SU-DHL-6 (cell line): ENCODE results near the gene TMPRSS13.

Experiments used
- H2AFZ ChIP-seq: fragments of 200-600 bp; sonication (generic); 2 replicates; pipeline ENCODE4 v1.6.1; 2014; ENCODE audit warnings: low read depth, mild to moderate bottlenecking, moderate library complexity, mixed read lengths, antibody characterized with exemption, low read length; ENCODE audit not compliant: severe bottlenecking
- H3F3A ChIP-seq: fragments of 200-600 bp; shearing (Covaris generic); 2 replicates; pipeline ENCODE4 v1.6.0; 2016; ENCODE audit warnings: antibody characterized with exemption, mild to moderate bottlenecking; ENCODE audit not compliant: insufficient read depth
- H3K27ac ChIP-seq: fragments of 200-600 bp; sonication (generic); 2 replicates; pipeline ENCODE4 v1.5.1; 2016; ENCODE audit warnings: low read depth, mild to moderate bottlenecking, low read length, moderate library complexity, mixed read lengths
- H3K27me3 ChIP-seq: fragments of 200-600 bp; sonication (generic), shearing (Covaris generic); 2 replicates; pipeline ENCODE4 v1.6.0; 2014; ENCODE audit warnings: mild to moderate bottlenecking, low read length
- H3K36me3 ChIP-seq: fragments of 200-600 bp; sonication (generic); 2 replicates; pipeline ENCODE4 v1.6.1; 2014; ENCODE audit warnings: mild to moderate bottlenecking, low read length, mixed read lengths
- H3K4me2 ChIP-seq: fragments of 300-600, 200-600 bp; shearing (Covaris generic), sonication (generic); 2 replicates; pipeline ENCODE4 v1.6.0; 2014; ENCODE audit warnings: low read length, low read depth, mild to moderate bottlenecking; ENCODE audit not compliant: poor library complexity, severe bottlenecking
- H3K4me3 ChIP-seq: fragments of 200-600 bp; sonication (generic); 2 replicates; pipeline ENCODE4 v1.5.1; 2014; ENCODE audit warnings: antibody characterized with exemption, low read length, mild to moderate bottlenecking, mixed read lengths; ENCODE audit not compliant: insufficient read depth, poor library complexity, severe bottlenecking
- H3K79me2 ChIP-seq: fragments of 200-600 bp; sonication (generic); 2 replicates; pipeline ENCODE4 v1.6.1; 2014; ENCODE audit warnings: mild to moderate bottlenecking, low read length, moderate library complexity; ENCODE audit not compliant: insufficient read depth
- H3K9ac ChIP-seq: fragments of 200-600 bp; sonication (generic); 2 replicates; pipeline ENCODE4 v1.7.0; 2014; ENCODE audit warnings: mild to moderate bottlenecking, low read length
- H3K9me2 ChIP-seq: fragments of 200-600 bp; sonication (generic); replicated peaks from 2 replicates; pipeline ENCODE4 v1.6.1; 2014; ENCODE audit warnings: low read length; ENCODE audit not compliant: insufficient read depth
- H3K9me3 ChIP-seq: fragments of 200-600 bp; sonication (generic); 2 replicates; pipeline ENCODE4 v1.6.1; 2014; ENCODE audit warnings: low read length, mixed read lengths; ENCODE audit not compliant: insufficient read depth
- H4K20me1 ChIP-seq: fragments of 200-600 bp; sonication (generic); 2 replicates; pipeline ENCODE4 v1.6.1; 2014; ENCODE audit warnings: low read depth, mild to moderate bottlenecking, antibody characterized with exemption, low read length, moderate library complexity, mixed read lengths
- EZH2phosphoT487 ChIP-seq: fragments of 200-600 bp; sonication (generic), shearing (Covaris generic); conservative IDR thresholded peaks from 2 replicates; pipeline ENCODE4 v1.6.1; 2018; ENCODE audit warnings: mild to moderate bottlenecking, antibody characterized with exemption, low read length, moderate library complexity, mixed read lengths
- TF ChIP-seq, protein P1 (sequence below): fragments of 200-600 bp; sonication (generic); IDR thresholded peaks from one replicate; pipeline ENCODE4 v1.5.1; 2017; ENCODE audit warnings: antibody characterized with exemption, mild to moderate bottlenecking, low read length, moderate library complexity; ENCODE audit not compliant: insufficient read depth, poor library complexity, severe bottlenecking

TMPRSS13 gene

GRCh38 chr11:117876341-117877119, 52.7 kb downstream of the TMPRSS13 start, which contains the start of gene FXYD6:
TSS of gene FXYD6 (minus strand) at chr11:117876658. CDS start at chr11:117842776, 33,882 bp downstream.
- H2AFZ ChIP-seq: no peak within 1 kb of the TSS
- no peaks in the 10 kb centered on the region for H3F3A ChIP-seq
- H4K20me1 ChIP-seq: no peaks in the 10 kb centered on the region
- no peaks in the 10 kb centered on the region for H3K9me3 ChIP-seq
- no peak for TF ChIP-seq EZH2phosphoT487
- TF ChIP-seq, protein P1, sequence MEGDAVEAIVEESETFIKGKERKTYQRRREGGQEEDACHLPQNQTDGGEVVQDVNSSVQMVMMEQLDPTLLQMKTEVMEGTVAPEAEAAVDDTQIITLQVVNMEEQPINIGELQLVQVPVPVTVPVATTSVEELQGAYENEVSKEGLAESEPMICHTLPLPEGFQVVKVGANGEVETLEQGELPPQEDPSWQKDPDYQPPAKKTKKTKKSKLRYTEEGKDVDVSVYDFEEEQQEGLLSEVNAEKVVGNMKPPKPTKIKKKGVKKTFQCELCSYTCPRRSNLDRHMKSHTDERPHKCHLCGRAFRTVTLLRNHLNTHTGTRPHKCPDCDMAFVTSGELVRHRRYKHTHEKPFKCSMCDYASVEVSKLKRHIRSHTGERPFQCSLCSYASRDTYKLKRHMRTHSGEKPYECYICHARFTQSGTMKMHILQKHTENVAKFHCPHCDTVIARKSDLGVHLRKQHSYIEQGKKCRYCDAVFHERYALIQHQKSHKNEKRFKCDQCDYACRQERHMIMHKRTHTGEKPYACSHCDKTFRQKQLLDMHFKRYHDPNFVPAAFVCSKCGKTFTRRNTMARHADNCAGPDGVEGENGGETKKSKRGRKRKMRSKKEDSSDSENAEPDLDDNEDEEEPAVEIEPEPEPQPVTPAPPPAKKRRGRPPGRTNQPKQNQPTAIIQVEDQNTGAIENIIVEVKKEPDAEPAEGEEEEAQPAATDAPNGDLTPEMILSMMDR: no peak
- no peaks in the 10 kb centered on the region for H3K36me3 ChIP-seq
- H3K9ac ChIP-seq: no peak within 1 kb of the TSS
- no peaks in the 10 kb centered on the region for H3K27me3 ChIP-seq
- no peak within 1 kb of the TSS for H3K27ac ChIP-seq
- no peaks in the 10 kb centered on the region for H3K79me2 ChIP-seq
- no peak within 1 kb of the TSS for H3K4me2 ChIP-seq
- no peak within 1 kb of the TSS for H3K4me3 ChIP-seq
- no peaks in the 10 kb centered on the region for H3K9me2 ChIP-seq

GRCh38 chr11:117876059-117876340, 53.2 kb downstream of the TMPRSS13 start:
- Histone ChIP-seq H3K27ac (no peak overlapping the region), H2AFZ (no peak overlapping the region), H3K9ac (no peak overlapping the region), H3K27me3 (no peaks in the 10 kb centered on the region), H3K79me2 (no peaks in the 10 kb centered on the region), H3K4me2 (no peak overlapping the region), H4K20me1 (no peaks in the 10 kb centered on the region), H3F3A (no peaks in the 10 kb centered on the region), H3K4me3 (no peak overlapping the region), H3K9me3 (no peaks in the 10 kb centered on the region), H3K36me3 (no peaks in the 10 kb centered on the region), H3K9me2 (no peaks in the 10 kb centered on the region)
- TF ChIP-seq EZH2phosphoT487: no peak
- TF ChIP-seq, protein P1: no peak

- no peak overlapping the region for H3K4me2 ChIP-seq
Measured at GRCh38 chr11:117875382-117876058, 53.7 kb downstream of the TMPRSS13 start.

More at GRCh38 chr11:117875382-117876058, 53.7 kb downstream of the TMPRSS13 start:
- Histone ChIP-seq H3K27ac (no peak overlapping the region), H3K4me3 (no peak overlapping the region), H3K36me3 (no peaks in the 10 kb centered on the region), H4K20me1 (no peaks in the 10 kb centered on the region), H3K9me3 (no peaks in the 10 kb centered on the region), H3K9ac (no peak overlapping the region), H3K27me3 (no peaks in the 10 kb centered on the region), H3K9me2 (no peaks in the 10 kb centered on the region), H3F3A (no peaks in the 10 kb centered on the region), H3K79me2 (no peaks in the 10 kb centered on the region), H2AFZ (no peak overlapping the region)
- no peak for TF ChIP-seq EZH2phosphoT487
- TF ChIP-seq, protein P1: no peak
